HEK293T (cell line): Measurements from ENCODE around the gene CAV3.
A peak's percentile ranks its signal among the peaks of the same experiment; 100 is the strongest.
"Not testable (repeated sequence)": the region's sequence is repeated elsewhere in the genome, so short reads cannot be mapped to it uniquely, and the experiment has no call there.

Experiments used
- CTCF ChIA-PET: fragments of 350-600 bp; formaldehyde crosslinking; extraction: SDS; loops from one replicate; lab custom pipeline; 2021; ENCODE audit warnings: antibody characterized with exemption, inconsistent platforms; lab: Yijun Ruan, JAX
- POLR2A ChIA-PET: fragments of 350-600 bp; formaldehyde crosslinking; extraction: SDS; loops from one replicate; lab custom pipeline; 2020; ENCODE audit warnings: antibody characterized with exemption, inconsistent platforms; lab: Yijun Ruan, JAX
- DNase-seq: peaks from one replicate; pipeline ENCODE4 v3.0.0; 2012; ENCODE audit warnings: mixed read lengths; ENCODE audit errors: extremely low spot score
- ARNT ChIP-seq: fragments of 450-650 bp; IDR thresholded peaks from 2 replicates; pipeline ENCODE4 v1.6.1; 2017; ENCODE audit warnings: mild to moderate bottlenecking
- BHLHE40 ChIP-seq: fragments of 450-650 bp; IDR thresholded peaks from 2 replicates; pipeline ENCODE4 v1.6.1; 2016; ENCODE audit warnings: mild to moderate bottlenecking, moderate library complexity, borderline replicate concordance
- CTBP1 ChIP-seq: fragments of 450-650 bp; IDR thresholded peaks from 2 replicates; pipeline ENCODE4 v1.6.1; 2016; ENCODE audit warnings: borderline replicate concordance
- ELF4 ChIP-seq: fragments of 450-650 bp; IDR thresholded peaks from 2 replicates; pipeline ENCODE4 v1.6.1; 2017; ENCODE audit warnings: antibody characterized with exemption
- FOXA1 ChIP-seq: fragments of 450-650 bp; IDR thresholded peaks from 2 replicates; pipeline ENCODE4 v1.6.1; 2016; ENCODE audit warnings: mild to moderate bottlenecking
- FOXK2 ChIP-seq: fragments of 450-650 bp; IDR thresholded peaks from 2 replicates; pipeline ENCODE4 v1.6.1; 2016; ENCODE audit warnings: mild to moderate bottlenecking
- FOXM1 ChIP-seq: fragments of 450-650 bp; IDR thresholded peaks from 2 replicates; pipeline ENCODE4 v1.6.1; 2017; ENCODE audit warnings: mild to moderate bottlenecking, borderline replicate concordance
- HDGF ChIP-seq: fragments of 450-650 bp; IDR thresholded peaks from 2 replicates; pipeline ENCODE4 v1.6.1; 2017; ENCODE audit warnings: antibody characterized with exemption, borderline replicate concordance
- L3MBTL2 ChIP-seq: fragments of 450-650 bp; conservative IDR thresholded peaks from 2 replicates; pipeline ENCODE4 v1.6.1; 2016; ENCODE audit warnings: mild to moderate bottlenecking
- LEF1 ChIP-seq: fragments of 450-650 bp; IDR thresholded peaks from 2 replicates; pipeline ENCODE4 v1.6.1; 2017; ENCODE audit warnings: mild to moderate bottlenecking, borderline replicate concordance
- NFRKB ChIP-seq: fragments of 450-650 bp; IDR thresholded peaks from 2 replicates; pipeline ENCODE4 v1.6.1; 2016; ENCODE audit warnings: mild to moderate bottlenecking, moderate library complexity
- PKNOX1 ChIP-seq: fragments of 450-650 bp; IDR thresholded peaks from 2 replicates; pipeline ENCODE4 v1.6.1; 2016
- SP1 ChIP-seq: fragments of 450-650 bp; IDR thresholded peaks from 2 replicates; pipeline ENCODE4 v1.6.1; 2017
- SUZ12 ChIP-seq: fragments of 450-650 bp; IDR thresholded peaks from 2 replicates; pipeline ENCODE4 v1.6.1; 2016; ENCODE audit warnings: mild to moderate bottlenecking
- TARDBP ChIP-seq: fragments of 450-650 bp; IDR thresholded peaks from 2 replicates; pipeline ENCODE4 v1.6.1; 2016
- ZNF384 ChIP-seq: fragments of 450-650 bp; IDR thresholded peaks from 2 replicates; pipeline ENCODE4 v1.6.1; 2016

CAV3 gene

GRCh38 chr3:8712045-8712907, 21.3 kb upstream of the CAV3 start:
- CTCF ChIA-PET = no interaction called here
- TF ChIP-seq ARNT = no peak
- no peak for TF ChIP-seq ZNF384
- TF ChIP-seq FOXA1 = no peak
- TF ChIP-seq L3MBTL2 = no peak
- TF ChIP-seq PKNOX1 = no peak
- no peak for TF ChIP-seq HDGF
- no peak for TF ChIP-seq FOXK2
- no peak for TF ChIP-seq CTBP1
- TF ChIP-seq BHLHE40 = no peak
- TF ChIP-seq SUZ12 = no peak
- no peak for TF ChIP-seq NFRKB
- TF ChIP-seq TARDBP = no peak
- no peak for TF ChIP-seq SP1
- no peak for TF ChIP-seq LEF1
- TF ChIP-seq FOXM1 = no peak
- TF ChIP-seq ELF4 = no peak
- no peak for DNase-seq
- POLR2A ChIA-PET = no interaction called here

GRCh38 chr3:8712908-8713255, 20.7 kb upstream of the CAV3 start:
- ChIA-PET CTCF (interaction anchor here (1.7 kb wide), 1 partner anchor 19 kb away, joined by 10 read pairs; no protein-coding TSS in a partner anchor), POLR2A (no interaction called here)
- no peak for DNase-seq
- TF ChIP-seq SUZ12 = no peak
- TF ChIP-seq CTBP1 = no peak
- TF ChIP-seq ZNF384 = no peak

GRCh38 chr3:8713901-8714759, 19.5 kb upstream of the CAV3 start:
- peak; percentile 37 for DNase-seq
- TF ChIP-seq CTBP1 (no peak), FOXM1 (no peak), TARDBP (no peak), ARNT (no peak), FOXK2 (no peak), ZNF384 (no peak), SUZ12 (no peak), HDGF (no peak), SP1 (no peak), LEF1 (no peak), FOXA1 (no peak), ELF4 (no peak), BHLHE40 (no peak), L3MBTL2 (no peak)
- ChIA-PET CTCF (interaction anchor here (0.5 to 1.7 kb wide), 6 partner anchors 12 to 1290 kb away, joined by 3 to 10 read pairs (median 3); no protein-coding TSS in a partner anchor), POLR2A (no interaction called here)

GRCh38 chr3:8715757-8716156, 17.8 kb upstream of the CAV3 start:
- DNase-seq, POLR2A ChIA-PET, CTCF ChIA-PET: not testable (repeated sequence)

GRCh38 chr3:8722808-8723207, 10.8 kb upstream of the CAV3 start:
- ChIA-PET POLR2A (interaction anchor here (1.2 kb wide), 1 partner anchor 18 kb away, joined by 4 read pairs; no protein-coding TSS in a partner anchor), CTCF (no interaction called here)
- TF ChIP-seq PKNOX1 (no peak), ZNF384 (no peak), CTBP1 (no peak), SUZ12 (no peak), SP1 (no peak), FOXM1 (no peak), FOXA1 (no peak), FOXK2 (no peak), L3MBTL2 (no peak), ARNT (no peak), LEF1 (no peak), HDGF (no peak), NFRKB (no peak), ELF4 (no peak)
- DNase-seq = no peak

- CTCF ChIA-PET = no interaction called here
- POLR2A ChIA-PET = interaction anchor here (1.2 kb wide), 1 partner anchor 17 kb away, joined by 4 read pairs; no protein-coding TSS in a partner anchor
- DNase-seq = no peak
- TF ChIP-seq FOXM1 (no peak), ARNT (no peak), ELF4 (no peak), BHLHE40 (no peak)
Measured at GRCh38 chr3:8723612-8724011, 10.0 kb upstream of the CAV3 start.
